Epithelial cell of proximal tubule (primary cell): Measurements from ENCODE around the gene COCH. TPM values are rescaled to one million over a fixed set of nuclear protein-coding genes. Genes with fewer than 3 reads are reported as not detected.
"Not testable (repeated sequence)": the region's sequence is repeated elsewhere in the genome, so short reads cannot be mapped to it uniquely, and the experiment has no call there.

Experiments used
- DNase-seq: peaks from one replicate; pipeline ENCODE4 v3.0.0-alpha.2; 2011; ENCODE audit warnings: low read depth
- H3K4me3 ChIP-seq: 2 replicates; pipeline ENCODE4 v1.5.1; 2011; ENCODE audit warnings: low read depth, mild to moderate bottlenecking, low read length
- CTCF ChIP-seq: conservative IDR thresholded peaks from 2 replicates; pipeline ENCODE4 v1.5.1; 2012; ENCODE audit warnings: low read depth, mild to moderate bottlenecking, low read length
- total RNA-seq: library from RNA; depleted of rRNA; stranded (reverse); fragments of >200 nt; gene quantifications from 2 replicates; pipeline ENCODE4 v1.2.3, GENCODE V29; 2015

Gene COCH
- total RNA-seq, 1 donor from 2014 or later, result 20.9 TPM

- no peak for TF ChIP-seq CTCF
- H3K4me3 ChIP-seq, result no peak overlapping the region
- no peak for DNase-seq
Observed at GRCh38 chr14:30896435-30896834, 22.1 kb downstream of the COCH start.

- not testable (repeated sequence) for H3K4me3 ChIP-seq, DNase-seq
Observed at GRCh38 chr14:30897121-30897520, 22.8 kb downstream of the COCH start.

- no peak for DNase-seq
- H3K4me3 ChIP-seq, result no peak overlapping the region
- TF ChIP-seq CTCF, result no peak
Observed at GRCh38 chr14:30903285-30904124, 29.1 kb downstream of the COCH start.

GRCh38 chr14:30906752-30907658 is 32.6 kb downstream of the COCH start:
- no peak for DNase-seq

GRCh38 chr14:30907659-30908057 is 33.3 kb downstream of the COCH start:
- no peak for DNase-seq
- no peak overlapping the region for H3K4me3 ChIP-seq
- no peak for TF ChIP-seq CTCF

More at GRCh38 chr14:30906752-30907658, 32.6 kb downstream of the COCH start:
- peak; percentile 42 for TF ChIP-seq CTCF
- H3K4me3 ChIP-seq, result no peak overlapping the region

GRCh38 chr14:30908826-30909225 is 34.5 kb downstream of the COCH start:
- no peak for TF ChIP-seq CTCF
- DNase-seq, result no peak
- H3K4me3 ChIP-seq, result no peak overlapping the region

- TF ChIP-seq CTCF, result no peak
- no peak for DNase-seq
- no peak overlapping the region for H3K4me3 ChIP-seq
Observed at GRCh38 chr14:30914812-30915211, 40.5 kb downstream of the COCH start.
